ENCODE results near the gene CGNL1. TPM values are rescaled to one million over a fixed set of nuclear protein-coding genes. Genes with fewer than 3 reads are reported as not detected.

Gene CGNL1
- total RNA-seq, 1 experiment from 2014 or later, result 3.3 TPM

GRCh38 chr15:57384816-57385215 is 8.5 kb downstream of the CGNL1 start:
- Mint-ChIP-seq H3K4me3 (ENCODE audit: low read depth, unreplicated experiment) (no peak overlapping the region), H3K36me3 (ENCODE audit: insufficient read depth, unreplicated experiment) (no peaks in the 10 kb centered on the region), H3K27me3 (ENCODE audit: unreplicated experiment) (no peaks in the 10 kb centered on the region), H3K27ac (ENCODE audit: unreplicated experiment) (no peak overlapping the region), H3K4me1 (ENCODE audit: low read depth, unreplicated experiment) (peaks cover 8% of the 10 kb centered on the region), H3K9me3 (ENCODE audit: low read depth, unreplicated experiment) (no peaks in the 10 kb centered on the region)
- no peak for TF ChIP-seq CTCF (IDR thresholded peaks at IDR 0.05; ENCODE audit: unreplicated experiment)
- no TSS peak for BruUV-seq (replicated peaks)
- intact Hi-C loops (cut with micrococcal nuclease; ENCODE audit: unreplicated experiment), result no loop called here
- CTCF ChIA-PET, result no interaction called here
- no peak for DNase-seq

DNA sequence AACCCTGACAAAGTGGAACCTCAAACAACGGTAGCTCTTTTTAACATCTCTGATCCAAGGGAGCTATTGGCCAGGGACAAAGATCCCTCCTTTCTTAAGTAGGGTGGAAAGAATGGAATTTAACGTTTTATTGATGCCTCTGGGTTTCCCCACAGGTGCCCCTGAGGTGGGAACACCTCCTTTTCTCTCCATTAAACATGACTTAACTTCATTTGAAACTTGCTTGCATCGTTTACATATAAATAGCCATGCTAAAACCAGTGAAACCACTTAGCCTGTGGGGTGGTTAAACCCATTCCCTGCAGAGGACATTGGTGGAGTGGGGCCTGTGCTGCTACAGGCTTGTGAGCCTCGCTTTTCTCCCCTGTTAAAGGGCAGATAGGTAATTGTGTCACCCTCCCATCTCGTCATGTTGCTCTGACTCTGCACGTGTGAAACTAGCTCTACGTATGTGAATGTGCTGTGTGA is 9.7 kb downstream of the CGNL1 start:
- BruUV-seq (replicated peaks), result no TSS peak
- Mint-ChIP-seq H3K27ac (ENCODE audit: unreplicated experiment) (no peak overlapping the region), H3K27me3 (ENCODE audit: unreplicated experiment) (no peaks in the 10 kb centered on the region), H3K4me1 (ENCODE audit: low read depth, unreplicated experiment) (peaks cover 8% of the 10 kb centered on the region), H3K4me3 (ENCODE audit: low read depth, unreplicated experiment) (no peak overlapping the region), H3K9me3 (ENCODE audit: low read depth, unreplicated experiment) (no peaks in the 10 kb centered on the region), H3K36me3 (ENCODE audit: insufficient read depth, unreplicated experiment) (no peaks in the 10 kb centered on the region)
- no peak for TF ChIP-seq CTCF (IDR thresholded peaks at IDR 0.05; ENCODE audit: unreplicated experiment)
- CTCF ChIA-PET, result interaction anchor here (2.0 kb wide), 1 partner anchor 142 kb away, joined by 4 read pairs; no protein-coding TSS in a partner anchor
- DNase-seq, result no peak
- intact Hi-C loops (cut with micrococcal nuclease; ENCODE audit: unreplicated experiment), result no loop called here

DNA sequence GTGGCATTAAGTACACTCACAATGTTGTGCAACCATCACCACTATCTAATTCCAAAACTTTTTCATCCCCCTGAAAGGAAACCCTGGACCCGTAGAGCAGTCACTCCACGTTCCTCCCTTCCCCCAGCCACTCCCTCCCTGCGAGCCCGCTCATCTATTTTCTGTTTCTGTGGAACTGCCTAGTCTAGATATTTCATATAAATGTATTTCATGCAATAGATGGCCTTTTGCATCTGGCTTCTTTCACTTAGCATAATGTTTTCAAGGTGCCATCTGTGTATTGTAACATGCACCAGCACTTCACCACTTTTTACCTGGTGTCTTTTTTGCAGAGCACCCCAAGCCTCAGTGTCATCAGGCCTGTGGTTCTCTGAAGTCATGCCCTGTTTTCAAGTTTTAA is 10.7 kb downstream of the CGNL1 start:
- intact Hi-C loops (cut with micrococcal nuclease; ENCODE audit: unreplicated experiment), result no loop called here
- BruUV-seq (replicated peaks), result no TSS peak
- CTCF ChIA-PET, result interaction anchor here (2.0 kb wide), 1 partner anchor 141 kb away, joined by 4 read pairs; no protein-coding TSS in a partner anchor
- no peak for TF ChIP-seq CTCF (IDR thresholded peaks at IDR 0.05; ENCODE audit: unreplicated experiment)
- Mint-ChIP-seq H3K4me3 (ENCODE audit: low read depth, unreplicated experiment) (no peak overlapping the region), H3K9me3 (ENCODE audit: low read depth, unreplicated experiment) (no peaks in the 10 kb centered on the region), H3K4me1 (ENCODE audit: low read depth, unreplicated experiment) (peaks cover 8% of the 10 kb centered on the region), H3K36me3 (ENCODE audit: insufficient read depth, unreplicated experiment) (no peaks in the 10 kb centered on the region), H3K27me3 (ENCODE audit: unreplicated experiment) (no peaks in the 10 kb centered on the region), H3K27ac (ENCODE audit: unreplicated experiment) (no peak overlapping the region)
- DNase-seq, result no peak

DNA sequence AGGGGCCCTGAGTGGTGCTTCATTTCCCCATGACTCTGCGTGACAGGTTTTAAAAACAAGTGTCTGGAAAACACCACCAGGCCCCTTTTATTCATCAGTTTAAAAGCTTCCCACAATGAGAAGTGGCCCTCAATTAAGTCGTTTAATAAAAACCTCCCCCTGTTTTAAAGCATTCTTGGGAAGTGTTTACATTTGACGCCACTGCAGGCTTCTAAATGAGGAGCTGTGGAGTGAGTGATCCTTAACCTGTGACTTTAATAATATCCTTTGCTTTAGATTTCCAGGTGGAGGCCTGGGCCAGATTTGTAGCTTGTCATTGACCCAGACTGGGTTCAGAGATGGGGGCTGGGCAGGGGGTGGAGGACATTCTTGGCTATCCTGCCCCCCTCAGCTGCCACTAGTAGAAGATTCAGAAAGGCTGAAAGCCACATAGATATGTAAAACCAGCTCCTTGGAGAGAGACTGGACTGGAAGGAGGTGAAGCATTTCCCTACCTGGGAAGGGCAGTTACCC is 11.3 kb downstream of the CGNL1 start:
- BruUV-seq (replicated peaks), result no TSS peak
- Mint-ChIP-seq H3K4me3 (ENCODE audit: low read depth, unreplicated experiment) (no peak overlapping the region), H3K9me3 (ENCODE audit: low read depth, unreplicated experiment) (no peaks in the 10 kb centered on the region), H3K36me3 (ENCODE audit: insufficient read depth, unreplicated experiment) (no peaks in the 10 kb centered on the region), H3K27me3 (ENCODE audit: unreplicated experiment) (no peaks in the 10 kb centered on the region), H3K27ac (ENCODE audit: unreplicated experiment) (no peak overlapping the region), H3K4me1 (ENCODE audit: low read depth, unreplicated experiment) (peaks cover 8% of the 10 kb centered on the region)
- CTCF ChIA-PET, result no interaction called here
- TF ChIP-seq CTCF (IDR thresholded peaks at IDR 0.05; ENCODE audit: unreplicated experiment), result no peak
- intact Hi-C loops (cut with micrococcal nuclease; ENCODE audit: unreplicated experiment), result no loop called here
- no peak for DNase-seq
